OCI-LY7 (cell line): ENCODE results near the gene GPR52.
"Not testable (repeated sequence)": the region's sequence is repeated elsewhere in the genome, so short reads cannot be mapped to it uniquely, and the experiment has no call there.

Source experiments
- EZH2phosphoT487 ChIP-seq: fragments of 200-600 bp; sonication (generic); IDR thresholded peaks from 2 replicates; pipeline ENCODE4 v1.6.1; 2018; ENCODE audit warnings: low read depth, borderline replicate concordance, mild to moderate bottlenecking, mixed run types, antibody characterized with exemption, low read length, moderate library complexity, mixed read lengths
- TF ChIP-seq, protein P1 (sequence below): fragments of 200-600 bp; sonication (generic); conservative IDR thresholded peaks from 2 replicates; pipeline ENCODE4 v1.5.1; 2014; ENCODE audit warnings: mild to moderate bottlenecking, antibody characterized with exemption, low read length, moderate library complexity, mixed read lengths

DNA sequence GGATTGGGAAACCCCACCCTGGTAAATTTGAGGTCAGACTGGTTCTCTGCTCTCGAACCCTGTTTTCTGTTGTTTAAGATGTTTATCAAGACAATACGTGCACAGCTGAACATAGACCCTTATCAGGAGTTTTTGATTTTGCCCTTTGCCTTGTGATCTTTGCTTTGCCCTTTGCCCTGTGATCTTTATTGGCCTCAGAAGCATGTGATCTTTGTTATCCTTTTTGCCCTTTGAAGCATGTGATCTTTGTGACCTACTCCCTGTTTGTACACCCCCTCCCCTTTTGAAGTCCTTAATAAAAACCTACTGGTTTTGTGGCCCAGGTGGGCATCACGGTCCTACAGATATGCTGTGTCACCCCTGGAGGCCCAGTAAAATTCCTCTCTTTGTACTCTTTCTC is 38.0 kb upstream of the GPR52 start:
- TF ChIP-seq EZH2phosphoT487: not testable (repeated sequence)
- TF ChIP-seq, protein P1, sequence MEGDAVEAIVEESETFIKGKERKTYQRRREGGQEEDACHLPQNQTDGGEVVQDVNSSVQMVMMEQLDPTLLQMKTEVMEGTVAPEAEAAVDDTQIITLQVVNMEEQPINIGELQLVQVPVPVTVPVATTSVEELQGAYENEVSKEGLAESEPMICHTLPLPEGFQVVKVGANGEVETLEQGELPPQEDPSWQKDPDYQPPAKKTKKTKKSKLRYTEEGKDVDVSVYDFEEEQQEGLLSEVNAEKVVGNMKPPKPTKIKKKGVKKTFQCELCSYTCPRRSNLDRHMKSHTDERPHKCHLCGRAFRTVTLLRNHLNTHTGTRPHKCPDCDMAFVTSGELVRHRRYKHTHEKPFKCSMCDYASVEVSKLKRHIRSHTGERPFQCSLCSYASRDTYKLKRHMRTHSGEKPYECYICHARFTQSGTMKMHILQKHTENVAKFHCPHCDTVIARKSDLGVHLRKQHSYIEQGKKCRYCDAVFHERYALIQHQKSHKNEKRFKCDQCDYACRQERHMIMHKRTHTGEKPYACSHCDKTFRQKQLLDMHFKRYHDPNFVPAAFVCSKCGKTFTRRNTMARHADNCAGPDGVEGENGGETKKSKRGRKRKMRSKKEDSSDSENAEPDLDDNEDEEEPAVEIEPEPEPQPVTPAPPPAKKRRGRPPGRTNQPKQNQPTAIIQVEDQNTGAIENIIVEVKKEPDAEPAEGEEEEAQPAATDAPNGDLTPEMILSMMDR: not testable (repeated sequence)
